HEK293 (cell line): ENCODE data around the gene ZBTB24.

ENCODE experiments used
- GLIS1 ChIP-seq: fragments of 450-650 bp; formaldehyde crosslinking; IDR thresholded peaks from 2 replicates; pipeline ENCODE4 v1.5.1; 2016; ENCODE audit warnings: missing biosample characterization, missing genetic modification characterization
- GLIS2 ChIP-seq: fragments of 450-650 bp; formaldehyde crosslinking; IDR thresholded peaks from 2 replicates; pipeline ENCODE4 v1.5.1; 2016; ENCODE audit warnings: missing biosample characterization, missing genetic modification characterization
- SETDB1 ChIP-seq: IDR thresholded peaks from one replicate; pipeline ENCODE4 v1.6.1; 2017; ENCODE audit warnings: mild to moderate bottlenecking, low read length, moderate library complexity, mixed read lengths; ENCODE audit not compliant: insufficient read length
- ZNF292 ChIP-seq: fragments of 450-650 bp; formaldehyde crosslinking; IDR thresholded peaks from 2 replicates; pipeline ENCODE4 v1.5.1; 2016; ENCODE audit warnings: low read depth, missing biosample characterization, missing genetic modification characterization, borderline replicate concordance
- ZNF302 ChIP-seq: fragments of 450-650 bp; formaldehyde crosslinking; IDR thresholded peaks from 2 replicates; pipeline ENCODE4 v1.5.1; 2016; ENCODE audit warnings: missing biosample characterization, missing genetic modification characterization, low read depth
- ZNF48 ChIP-seq: fragments of 450-650 bp; formaldehyde crosslinking; IDR thresholded peaks from 2 replicates; pipeline ENCODE4 v1.5.1; 2016; ENCODE audit warnings: missing biosample characterization, missing genetic modification characterization
- TF ChIP-seq, protein P1 (sequence below): fragments of 450-650 bp; formaldehyde crosslinking; IDR thresholded peaks from 2 replicates; pipeline ENCODE4 v1.5.1; 2016; ENCODE audit warnings: missing biosample characterization, missing genetic modification characterization

DNA sequence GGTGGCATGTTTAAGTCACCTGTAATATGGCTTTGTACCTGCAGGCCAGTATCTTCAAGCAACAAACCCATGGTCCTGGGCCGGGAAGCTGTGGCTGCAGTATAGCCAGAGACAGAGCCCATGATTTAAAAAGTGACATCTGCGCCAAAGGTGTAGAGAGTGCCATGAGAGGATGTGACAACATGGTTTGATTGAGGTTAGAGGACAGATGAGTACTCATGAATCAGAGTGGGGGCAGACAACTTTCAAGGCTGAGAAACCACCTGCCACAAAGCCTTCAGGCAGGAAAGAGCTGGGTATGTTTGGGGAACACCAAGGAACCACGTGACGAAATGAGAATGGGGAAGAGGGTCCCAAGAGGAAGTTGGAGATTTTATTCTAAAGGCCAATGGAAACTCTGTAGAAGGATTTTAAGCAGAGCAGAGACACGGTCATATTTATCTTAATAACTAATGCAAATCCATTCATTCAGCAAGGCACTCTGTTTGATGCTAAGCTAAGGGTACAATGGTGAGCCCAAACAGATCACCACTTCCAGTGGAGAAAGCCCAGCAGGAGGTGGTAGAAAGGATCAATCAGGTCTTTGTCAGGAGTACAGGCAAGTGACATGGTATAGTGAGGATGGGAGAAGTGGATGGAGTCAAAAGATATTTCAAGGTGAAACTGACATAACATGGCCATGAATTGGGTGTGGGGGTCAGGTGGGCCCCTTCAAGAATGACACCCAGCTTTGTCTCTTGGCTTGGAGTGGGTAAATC is 24.1 kb downstream of the ZBTB24 start:
- no peak for TF ChIP-seq ZNF292
- TF ChIP-seq SETDB1, result no peak
- no peak for TF ChIP-seq ZNF302 (tag by site-specific recombination)
- no peak for TF ChIP-seq GLIS2
- no peak for TF ChIP-seq ZNF48 (tag by site-specific recombination)
- TF ChIP-seq GLIS1 (tag by site-specific recombination), result no peak
- TF ChIP-seq, protein P1, sequence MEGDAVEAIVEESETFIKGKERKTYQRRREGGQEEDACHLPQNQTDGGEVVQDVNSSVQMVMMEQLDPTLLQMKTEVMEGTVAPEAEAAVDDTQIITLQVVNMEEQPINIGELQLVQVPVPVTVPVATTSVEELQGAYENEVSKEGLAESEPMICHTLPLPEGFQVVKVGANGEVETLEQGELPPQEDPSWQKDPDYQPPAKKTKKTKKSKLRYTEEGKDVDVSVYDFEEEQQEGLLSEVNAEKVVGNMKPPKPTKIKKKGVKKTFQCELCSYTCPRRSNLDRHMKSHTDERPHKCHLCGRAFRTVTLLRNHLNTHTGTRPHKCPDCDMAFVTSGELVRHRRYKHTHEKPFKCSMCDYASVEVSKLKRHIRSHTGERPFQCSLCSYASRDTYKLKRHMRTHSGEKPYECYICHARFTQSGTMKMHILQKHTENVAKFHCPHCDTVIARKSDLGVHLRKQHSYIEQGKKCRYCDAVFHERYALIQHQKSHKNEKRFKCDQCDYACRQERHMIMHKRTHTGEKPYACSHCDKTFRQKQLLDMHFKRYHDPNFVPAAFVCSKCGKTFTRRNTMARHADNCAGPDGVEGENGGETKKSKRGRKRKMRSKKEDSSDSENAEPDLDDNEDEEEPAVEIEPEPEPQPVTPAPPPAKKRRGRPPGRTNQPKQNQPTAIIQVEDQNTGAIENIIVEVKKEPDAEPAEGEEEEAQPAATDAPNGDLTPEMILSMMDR (tag by site-specific recombination), result no peak
